Stimulated activated CD4-positive, alpha-beta T cell treated with anti-CD3 and anti-CD28 coated beads, Interleukin-1b, Interleukin-23, amount 100 ng/mL, for 1 hour (primary cell): ENCODE data around the gene DACH1.

ENCODE experiments used
- DNase-seq, 2 donors: peaks; one replicate each; pipeline ENCODE4 v3.0.0-alpha.2; 2020; ENCODE audit warnings: low read depth in 2 of 2

The DACH1 gene

DNA sequence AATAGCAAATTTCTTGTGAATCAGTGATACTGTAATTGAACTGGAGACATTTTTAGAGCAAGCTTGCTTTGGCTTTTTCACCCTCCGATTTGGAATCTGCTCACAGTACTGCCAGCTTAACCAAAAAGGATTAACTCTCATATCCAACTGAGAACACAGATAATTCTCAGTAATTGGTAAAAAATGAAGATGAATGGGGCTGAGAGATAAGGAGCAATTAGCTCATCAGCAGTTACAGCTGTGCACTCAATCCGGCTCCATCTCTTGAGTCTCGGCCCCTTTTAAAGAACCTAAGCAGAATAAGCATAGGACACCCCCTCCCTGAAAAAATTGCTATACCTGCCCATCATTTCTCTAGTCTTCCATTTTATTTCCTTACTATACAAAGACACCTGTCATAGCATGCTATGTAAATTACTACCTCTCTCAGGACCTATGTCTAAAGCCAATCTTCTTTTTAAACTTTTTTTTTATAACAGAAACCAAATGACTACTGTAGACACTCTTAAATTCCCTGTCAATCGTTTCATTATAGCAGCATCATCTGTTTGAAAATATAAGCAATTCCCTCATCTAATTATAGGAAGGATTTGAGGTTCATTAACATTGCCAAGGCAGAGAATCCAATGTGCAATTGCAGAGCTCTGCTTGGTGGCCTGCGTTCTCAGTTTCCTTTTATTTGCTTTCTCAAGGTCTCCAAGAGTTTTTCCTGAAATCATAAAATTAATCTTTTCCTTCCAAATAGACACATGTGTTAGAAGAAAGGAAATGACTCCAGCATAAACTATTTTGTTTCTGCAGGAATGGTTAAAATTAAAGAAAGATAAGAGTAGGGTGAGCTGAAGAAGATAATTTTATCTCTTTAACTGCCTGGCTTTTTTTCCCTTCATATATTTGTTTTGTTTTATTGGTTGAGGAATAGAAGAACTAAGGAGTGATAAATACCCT, 242.1 kb downstream of the DACH1 start:
- no peak for DNase-seq

DNA sequence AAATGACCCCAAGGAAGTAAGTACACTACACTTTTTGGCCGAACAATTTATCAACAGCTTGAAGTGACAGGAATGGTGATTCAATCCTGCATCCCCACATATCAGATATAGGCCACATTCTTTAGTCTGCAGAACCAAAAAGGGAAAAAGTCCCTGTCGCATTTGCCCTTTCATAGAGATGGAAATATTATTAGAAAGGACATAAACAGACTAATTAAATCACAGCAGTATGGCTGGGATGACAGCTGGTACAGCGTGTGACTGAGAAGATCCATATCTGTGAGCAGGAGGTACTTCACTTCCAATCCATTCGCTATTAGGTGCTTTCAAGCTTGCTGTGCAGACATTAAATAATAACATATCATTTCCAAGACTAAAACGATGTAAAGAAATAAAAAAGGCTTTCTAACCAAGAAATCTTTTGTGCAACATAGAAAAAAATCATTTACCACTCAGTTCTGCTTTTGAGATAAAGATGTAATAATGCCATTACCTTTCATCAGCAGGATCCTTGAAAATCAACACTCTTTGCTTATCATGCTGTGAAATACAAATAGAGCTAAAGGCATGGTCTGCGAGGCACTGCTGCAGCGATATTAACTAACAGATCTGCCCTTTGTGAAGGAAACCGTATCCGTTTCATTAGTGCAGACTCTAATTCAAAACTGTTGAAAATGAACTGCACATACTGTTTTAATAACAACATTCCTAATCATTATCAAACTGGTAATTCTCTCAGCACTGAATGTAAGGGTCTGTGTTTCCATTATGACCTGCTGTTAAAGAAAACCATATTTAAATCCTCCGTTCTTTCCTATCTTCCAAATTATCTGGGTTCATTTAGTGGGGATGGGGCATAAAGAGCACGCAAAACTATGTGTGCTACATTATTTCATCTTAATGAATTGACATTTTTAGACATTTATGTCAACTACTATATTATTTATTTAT, 245.6 kb downstream of the DACH1 start:
- DNase-seq = no peak

DNA sequence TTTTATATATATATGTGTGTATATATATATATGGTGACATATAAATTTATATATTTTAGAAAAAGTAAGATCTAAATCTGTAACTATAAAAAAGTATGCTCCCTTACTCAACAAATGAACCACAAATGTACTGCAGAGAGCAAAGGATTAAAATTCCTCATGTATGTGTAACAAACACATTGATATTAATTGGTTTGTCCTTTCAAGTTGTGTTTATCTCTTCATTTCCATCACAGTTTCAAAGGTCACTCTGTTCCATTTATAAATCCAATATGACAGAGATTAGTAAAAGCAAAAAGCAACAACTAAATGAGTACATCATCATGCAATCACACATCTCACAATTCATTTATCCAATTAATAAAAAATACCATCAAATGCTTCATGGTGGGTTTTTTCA, 247.9 kb downstream of the DACH1 start:
- DNase-seq = no peak

DNA sequence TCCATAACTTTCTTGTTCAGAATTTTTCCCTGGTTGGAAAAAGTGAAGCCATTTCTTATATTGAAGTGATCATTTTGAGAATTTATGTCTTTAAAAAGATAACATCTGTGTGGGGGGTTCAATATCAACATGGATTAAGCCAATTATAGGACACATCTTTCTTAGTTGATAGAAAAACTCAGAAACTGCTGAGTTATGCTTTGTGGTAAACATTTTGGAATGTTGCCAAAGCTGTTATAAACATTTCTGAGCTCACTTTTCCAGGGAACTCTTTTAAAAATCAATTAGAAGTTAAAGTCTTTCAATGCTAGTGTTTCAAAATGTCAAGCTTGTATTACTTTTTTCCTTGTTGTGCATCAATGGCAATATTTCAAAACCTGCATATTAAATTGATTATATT, 248.8 kb downstream of the DACH1 start:
- no peak for DNase-seq

DNA sequence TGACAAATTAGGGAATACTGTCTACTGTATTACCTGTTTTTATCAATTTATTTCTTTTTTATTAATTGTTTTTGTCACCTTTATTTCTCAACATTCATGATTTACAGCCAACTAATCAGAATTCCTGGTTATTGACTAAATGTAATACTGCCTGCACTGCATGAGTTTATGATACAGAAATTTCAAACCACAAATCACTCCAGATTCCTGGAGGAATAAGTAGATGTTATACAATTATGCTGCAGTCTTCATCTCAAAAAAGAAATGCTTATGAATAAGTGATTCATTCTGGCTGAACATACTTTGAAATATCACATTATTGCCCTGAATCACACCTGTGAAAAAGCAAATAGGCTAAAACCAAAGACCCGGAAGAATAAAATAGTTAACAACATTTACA, 249.7 kb downstream of the DACH1 start:
- DNase-seq = no peak

DNA sequence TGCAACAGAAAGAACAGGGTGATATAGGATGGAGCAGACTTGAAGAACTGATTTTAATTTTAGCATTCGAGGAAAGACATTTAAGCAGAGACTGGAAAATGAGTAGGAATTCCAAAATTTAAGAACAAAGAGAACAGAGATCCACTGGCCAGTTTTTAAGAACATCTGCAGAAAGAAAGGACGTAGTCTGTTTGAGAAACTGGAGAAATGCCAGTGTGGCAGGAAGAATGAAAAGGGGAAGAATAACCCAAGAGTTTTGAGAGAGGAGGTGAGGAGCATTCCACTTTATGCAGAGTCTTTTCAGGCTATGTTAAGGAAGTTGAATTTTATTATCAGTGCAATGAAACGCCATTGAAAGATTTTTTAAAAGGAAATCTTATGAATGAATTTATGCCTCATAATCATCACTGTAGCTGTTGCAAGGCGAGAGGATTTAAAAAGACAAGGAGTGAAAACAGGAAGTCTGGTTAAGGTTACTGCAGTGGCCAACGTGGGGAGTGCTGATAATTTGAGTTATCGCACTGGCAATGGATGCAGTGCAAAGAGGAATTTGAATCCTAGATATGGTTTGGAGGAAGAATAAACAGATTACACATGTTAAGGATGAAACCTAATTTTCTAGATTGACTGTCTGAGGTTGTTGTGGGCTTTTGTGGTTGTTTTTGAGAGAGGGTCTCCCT, 253.8 kb downstream of the DACH1 start:
- no peak for DNase-seq

DNA sequence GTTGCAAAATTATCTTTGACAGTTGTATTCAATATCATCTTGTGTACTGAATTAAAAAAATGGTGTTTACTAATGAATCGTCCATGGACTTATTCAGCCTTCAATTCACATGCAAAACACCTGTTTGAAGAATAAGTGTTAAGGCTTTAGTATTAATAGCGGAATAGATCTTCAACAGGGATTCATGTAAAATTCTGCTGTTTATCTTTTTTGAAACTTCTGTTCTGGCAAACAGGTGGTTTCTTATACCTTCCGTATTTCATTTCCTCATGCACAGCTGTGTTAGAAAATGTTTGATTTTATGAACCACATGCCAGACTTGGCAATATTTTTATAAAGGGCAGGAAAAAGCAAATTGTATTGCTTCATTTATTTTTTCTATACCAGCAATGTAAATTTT, 255.7 kb downstream of the DACH1 start:
- DNase-seq = no peak

DNA sequence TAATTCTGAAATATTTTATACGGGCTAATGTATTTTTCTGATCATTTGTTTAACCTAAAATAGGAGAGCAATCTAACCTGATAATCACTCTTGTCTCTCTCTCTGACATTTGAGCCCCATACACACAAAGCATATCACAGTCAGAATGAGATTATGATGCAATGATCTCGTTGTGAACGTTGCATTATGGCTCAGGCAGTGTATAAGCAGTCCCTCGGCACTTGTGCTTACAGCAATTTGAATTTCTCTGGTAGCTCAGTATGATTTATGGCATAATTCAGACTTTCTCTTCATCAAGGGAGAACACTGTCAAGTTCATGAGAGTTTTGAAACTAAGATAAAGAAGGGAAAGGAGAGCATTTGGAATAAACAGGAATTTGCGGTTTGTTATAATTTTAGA, 256.1 kb downstream of the DACH1 start:
- DNase-seq = no peak

DNA sequence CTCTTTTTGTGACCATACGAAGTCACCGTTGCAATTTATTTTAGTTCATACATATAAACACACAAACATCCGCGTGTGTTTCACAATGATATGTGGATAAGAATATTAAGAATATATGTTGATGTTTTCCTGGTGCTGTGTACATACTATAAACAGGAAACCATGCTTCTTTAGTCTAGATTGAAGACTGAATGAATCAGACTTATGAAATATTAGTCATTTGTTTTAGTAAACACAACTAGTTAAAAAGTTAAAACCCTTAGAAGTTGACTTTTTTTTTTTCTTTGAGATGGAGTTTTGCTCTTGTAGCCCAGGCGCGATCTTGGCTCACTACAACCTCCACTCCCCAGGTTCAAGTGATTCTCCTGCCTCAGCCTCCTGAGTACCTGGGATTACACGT, 257.7 kb downstream of the DACH1 start:
- DNase-seq = no peak

DNA sequence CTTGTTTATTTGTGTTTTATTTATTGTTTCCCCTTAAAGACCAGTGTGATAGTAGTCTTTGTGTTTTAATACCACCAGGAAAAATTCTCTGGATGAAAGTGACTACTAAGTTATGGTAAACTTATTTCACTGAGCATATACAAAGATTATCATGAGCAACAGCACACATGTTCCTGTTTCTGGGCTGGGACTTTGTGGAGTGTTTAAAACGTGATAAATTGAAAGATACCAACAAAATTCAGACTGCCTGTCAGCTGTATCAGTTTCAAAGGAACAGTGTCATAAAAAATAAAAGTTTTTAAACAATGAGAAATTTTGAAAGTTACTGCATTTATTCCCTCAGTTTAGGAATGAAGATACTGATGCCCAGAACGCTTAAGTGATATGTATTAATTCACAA, 259.4 kb downstream of the DACH1 start:
- no peak for DNase-seq

DNA sequence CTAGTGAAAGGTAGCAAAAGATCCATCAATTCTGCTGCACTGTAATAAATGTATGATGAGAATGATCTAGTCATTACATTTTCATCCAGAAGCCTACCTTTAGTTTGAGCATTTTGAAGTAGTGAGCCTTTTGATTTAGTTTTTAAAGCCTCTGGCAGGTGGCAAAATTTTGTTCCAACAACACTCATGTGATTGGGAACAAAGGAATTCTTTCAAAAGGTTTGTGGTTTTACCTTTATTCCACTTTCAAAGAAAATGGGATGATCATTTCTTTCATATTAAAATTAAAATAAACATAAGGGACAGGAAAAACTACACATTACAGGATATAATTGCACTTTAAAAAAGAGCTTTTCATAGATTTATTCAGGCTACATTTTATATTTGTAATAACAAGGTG, 260.2 kb downstream of the DACH1 start:
- no peak for DNase-seq

DNA sequence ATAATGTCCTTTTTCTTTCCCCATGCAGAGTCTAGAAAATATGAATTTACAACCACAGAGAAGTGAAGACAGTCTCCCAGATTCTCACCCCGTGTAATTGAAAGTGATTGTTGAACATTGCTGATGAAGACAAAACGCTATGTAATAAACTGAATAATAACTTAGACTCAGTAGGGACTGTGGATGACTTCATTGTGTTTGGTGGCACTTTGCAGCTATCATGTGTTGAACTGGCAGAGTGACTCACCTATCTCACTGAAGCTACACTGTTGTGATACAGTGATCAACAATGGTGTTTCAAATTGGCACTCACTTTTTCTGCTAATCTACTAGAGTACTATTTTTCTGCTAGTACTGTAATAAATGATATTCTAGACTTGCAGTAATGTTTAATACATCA, 261.3 kb downstream of the DACH1 start:
- no peak for DNase-seq

DNA sequence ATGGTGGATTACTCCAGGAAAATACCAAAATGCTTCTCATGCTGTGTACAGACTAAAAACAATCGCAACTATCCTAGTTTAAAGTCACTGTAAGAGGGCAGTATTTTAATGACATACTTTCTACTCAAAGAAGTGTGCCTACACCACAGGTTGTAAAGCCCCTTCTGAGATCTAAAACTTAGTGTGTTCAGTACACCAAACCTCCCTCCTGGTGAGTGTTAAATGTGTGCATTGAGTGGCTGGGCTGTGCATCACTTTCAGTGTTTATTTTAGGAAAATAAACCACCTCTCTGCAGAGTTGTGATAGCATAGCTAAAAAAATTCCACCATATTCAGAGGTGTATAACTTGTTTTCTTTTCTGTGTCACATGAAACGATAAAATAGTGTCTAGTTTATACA, 263.7 kb downstream of the DACH1 start:
- no peak for DNase-seq

DNA sequence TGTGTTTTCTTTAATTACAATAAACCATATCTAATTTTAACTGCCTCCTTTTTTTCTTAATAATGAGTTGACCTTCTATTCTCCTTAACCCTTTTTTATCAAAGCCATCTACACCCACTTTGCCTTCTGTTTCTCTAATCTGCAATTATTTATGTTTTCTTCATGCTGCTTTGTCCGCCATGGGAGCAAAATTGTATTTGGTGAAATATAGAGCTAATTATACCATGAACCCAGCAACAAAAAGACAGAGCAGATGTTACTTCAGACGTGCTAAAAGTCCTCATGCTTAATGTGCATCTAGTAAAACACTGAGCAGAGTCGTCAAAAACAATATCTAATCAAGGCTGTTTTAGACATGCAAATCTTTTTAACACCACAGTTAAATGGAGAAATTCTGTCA, 264.7 kb downstream of the DACH1 start:
- no peak for DNase-seq

DNA sequence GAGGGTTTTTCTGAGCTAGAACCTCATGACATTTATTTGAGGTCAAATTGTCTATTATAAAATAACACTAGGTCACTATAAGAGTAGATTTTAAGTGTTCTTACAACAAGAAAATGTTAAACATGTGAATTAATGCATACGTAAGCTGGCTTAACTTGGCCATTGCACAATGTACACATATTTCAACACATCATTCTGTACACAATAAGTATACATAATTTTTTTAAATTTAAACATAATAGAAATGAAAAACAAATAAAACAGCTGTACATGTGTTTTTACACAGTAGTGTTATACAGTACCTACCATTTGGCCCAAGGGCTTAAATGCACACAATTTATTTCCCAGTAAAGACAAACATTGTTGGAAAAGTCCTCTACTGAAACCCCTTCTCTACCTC, 269.9 kb downstream of the DACH1 start:
- no peak for DNase-seq

DNA sequence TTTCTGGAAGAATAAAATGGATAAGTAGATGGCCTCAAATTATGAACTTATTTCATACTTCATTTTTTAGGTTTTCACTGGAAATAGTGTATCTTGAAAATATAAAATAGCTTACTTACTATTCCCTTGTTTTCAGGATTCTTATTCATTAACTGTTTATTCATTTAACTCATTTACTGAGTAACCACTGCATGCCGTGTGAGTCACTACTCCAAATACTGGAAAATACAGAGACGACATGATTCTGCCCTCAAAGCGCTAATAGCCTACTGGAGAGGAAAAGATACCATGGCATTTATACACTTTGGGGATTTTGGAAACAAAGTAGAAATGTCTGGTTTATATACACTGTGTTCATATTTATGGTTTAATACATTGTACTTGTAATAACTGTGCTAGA, 270.9 kb downstream of the DACH1 start:
- DNase-seq = no peak

DNA sequence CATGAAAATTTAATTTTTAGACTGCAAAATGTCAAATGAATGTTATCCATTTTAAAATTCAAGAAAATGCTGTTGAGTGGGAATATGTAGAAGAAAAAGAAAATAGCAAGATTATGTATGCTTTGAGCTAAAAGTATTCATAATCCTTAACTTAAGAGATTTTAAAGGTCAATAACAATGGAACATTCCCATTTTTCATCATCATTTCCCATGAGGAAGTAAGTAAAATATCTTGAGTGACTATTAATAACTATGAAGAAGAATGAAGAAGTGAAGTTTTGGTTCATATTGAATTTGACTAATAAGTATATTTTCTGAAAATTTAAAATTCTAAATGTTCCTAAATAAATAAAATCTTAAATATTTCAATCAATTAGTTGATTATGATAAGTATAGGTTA, 273.4 kb downstream of the DACH1 start:
- no peak for DNase-seq

DNA sequence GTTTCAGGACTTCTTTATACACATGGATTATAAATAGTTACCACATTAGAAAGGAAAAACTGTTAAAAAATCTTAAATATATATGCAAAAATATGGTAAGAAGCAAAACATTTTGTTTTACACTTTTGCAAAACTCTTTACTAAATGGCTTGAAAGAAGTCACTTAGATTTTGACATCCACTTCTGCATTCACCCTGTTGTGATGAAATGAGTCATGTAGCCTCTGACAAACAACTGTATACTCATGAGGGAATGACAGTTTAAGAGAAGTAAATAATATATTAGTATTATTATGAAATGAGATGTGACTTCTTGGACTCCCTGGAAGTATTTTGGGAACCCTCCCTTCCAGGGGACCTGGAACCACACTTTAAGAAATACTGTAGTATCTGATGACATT, 275.6 kb downstream of the DACH1 start:
- no peak for DNase-seq

DNA sequence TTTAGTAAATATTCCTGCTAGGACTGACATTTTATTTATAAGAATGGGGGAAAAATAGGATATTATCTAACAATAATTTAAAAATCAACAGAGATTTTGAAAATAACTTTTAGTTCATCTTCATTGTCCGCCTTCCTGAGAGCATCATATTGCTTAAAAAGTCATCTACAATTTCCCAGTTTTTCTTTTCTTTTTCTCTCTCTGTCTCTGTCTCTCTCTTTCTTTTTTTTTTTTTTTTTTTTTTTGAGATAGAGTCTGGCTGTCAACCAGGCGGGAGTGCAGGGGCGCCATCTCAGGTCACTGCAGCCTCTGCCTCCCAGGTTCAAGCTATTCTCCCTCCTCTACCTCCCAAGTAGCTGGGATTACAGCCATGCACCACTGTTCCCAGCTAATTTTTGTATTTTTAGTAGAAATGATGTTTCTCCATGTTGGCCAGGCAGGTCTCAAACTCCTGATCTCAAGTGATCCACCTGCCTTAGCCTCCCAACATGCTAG, 276.3 kb downstream of the DACH1 start:
- DNase-seq = no peak

DNA sequence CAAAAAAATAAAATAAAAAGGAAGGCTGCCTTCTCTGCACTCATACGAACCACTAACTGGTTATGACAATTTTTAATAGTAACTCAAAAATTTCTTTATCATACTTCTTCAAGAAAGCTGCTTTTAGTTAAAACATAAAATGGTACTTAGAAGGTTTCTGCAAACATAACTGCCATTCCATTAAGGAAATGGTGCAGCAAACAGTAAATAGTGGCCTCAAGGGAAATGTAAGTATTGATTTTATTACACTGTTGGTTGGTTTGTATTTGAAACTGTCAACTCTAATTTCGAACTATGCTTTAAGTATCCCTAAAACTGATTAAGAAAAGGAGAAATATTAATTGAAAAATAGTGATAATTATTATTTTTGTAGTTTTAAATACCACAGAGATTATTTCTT, 278.0 kb downstream of the DACH1 start:
- DNase-seq = no peak

DNA sequence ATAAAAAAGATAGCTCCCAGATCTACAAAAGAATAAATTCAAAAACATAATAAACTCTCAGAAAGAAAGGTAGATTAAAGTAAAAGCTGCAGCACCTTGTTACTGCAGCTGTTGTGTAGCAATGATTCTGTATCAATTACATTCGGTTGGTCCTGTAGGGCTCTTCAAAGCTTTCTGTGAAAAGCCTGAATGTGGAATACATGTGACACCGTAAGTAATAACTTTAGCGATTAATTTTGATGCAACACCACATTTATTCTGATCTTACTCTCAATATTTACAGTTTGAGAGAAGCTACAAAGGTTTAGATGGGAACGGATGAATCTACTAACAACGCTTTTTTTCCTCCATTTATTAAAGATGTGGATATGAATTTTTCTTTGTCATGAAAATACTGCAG, 279.2 kb downstream of the DACH1 start:
- no peak for DNase-seq

DNA sequence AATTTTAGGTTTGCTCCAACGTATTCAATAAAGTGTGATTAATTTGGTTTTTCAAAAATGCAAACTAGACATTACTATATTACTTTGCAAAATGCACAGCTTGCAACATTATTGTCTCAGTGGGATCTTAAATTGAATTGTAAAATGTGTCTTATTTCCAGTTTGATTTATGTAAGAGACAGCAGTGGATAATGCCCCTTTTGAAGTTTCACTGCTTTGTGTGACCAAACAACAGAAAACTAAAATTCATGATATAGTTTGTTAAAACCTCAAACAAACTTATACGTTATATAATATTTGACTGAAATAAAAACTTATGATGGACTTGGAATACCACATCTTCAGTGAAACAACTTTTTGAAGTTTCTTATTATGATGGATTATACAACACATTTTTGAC, 279.8 kb downstream of the DACH1 start:
- no peak for DNase-seq
